Measurements from ENCODE around the gene RPL4. TPM values are rescaled to one million over a fixed set of nuclear protein-coding genes. Genes with fewer than 3 reads are reported as not detected.

RPL4 gene
- total RNA-seq, 2 donors from 2014 or later = 2,395 to 5,607 TPM

DNA sequence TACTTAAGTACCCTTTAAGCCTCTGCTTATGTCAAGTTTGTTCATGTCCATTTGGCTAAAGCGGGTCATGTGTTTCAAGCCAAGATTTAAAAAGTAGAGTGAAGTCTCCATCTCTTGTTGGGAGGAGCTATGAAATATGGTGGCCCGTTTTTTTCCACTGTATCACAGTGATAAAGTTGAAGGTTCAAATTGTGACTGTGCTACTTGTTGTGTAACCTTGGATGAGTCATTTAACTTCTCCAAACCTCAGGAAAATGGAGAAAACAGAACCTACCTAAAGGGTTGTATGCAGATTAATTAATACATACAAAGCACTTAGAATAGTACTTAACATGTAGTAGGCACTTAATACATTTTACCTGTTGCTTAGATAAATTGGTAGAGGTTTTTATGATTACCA, 50.5 kb downstream of the RPL4 start:
- 96% methylated on average over 2 of the region's 2 CpGs for WGBS
- TF ChIP-seq POLR2A (IDR thresholded peaks at IDR 0.05) (no peak), POLR2AphosphoS5 (IDR thresholded peaks at IDR 0.05) (no peak)
- TF ChIP-seq, protein P1, sequence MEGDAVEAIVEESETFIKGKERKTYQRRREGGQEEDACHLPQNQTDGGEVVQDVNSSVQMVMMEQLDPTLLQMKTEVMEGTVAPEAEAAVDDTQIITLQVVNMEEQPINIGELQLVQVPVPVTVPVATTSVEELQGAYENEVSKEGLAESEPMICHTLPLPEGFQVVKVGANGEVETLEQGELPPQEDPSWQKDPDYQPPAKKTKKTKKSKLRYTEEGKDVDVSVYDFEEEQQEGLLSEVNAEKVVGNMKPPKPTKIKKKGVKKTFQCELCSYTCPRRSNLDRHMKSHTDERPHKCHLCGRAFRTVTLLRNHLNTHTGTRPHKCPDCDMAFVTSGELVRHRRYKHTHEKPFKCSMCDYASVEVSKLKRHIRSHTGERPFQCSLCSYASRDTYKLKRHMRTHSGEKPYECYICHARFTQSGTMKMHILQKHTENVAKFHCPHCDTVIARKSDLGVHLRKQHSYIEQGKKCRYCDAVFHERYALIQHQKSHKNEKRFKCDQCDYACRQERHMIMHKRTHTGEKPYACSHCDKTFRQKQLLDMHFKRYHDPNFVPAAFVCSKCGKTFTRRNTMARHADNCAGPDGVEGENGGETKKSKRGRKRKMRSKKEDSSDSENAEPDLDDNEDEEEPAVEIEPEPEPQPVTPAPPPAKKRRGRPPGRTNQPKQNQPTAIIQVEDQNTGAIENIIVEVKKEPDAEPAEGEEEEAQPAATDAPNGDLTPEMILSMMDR (IDR thresholded peaks at IDR 0.05) = no peak
- no peaks in the 10 kb centered on the region for H3K36me3 ChIP-seq
- no peaks in the 10 kb centered on the region for H3K4me1 ChIP-seq (replicated peaks)
- no peaks in the 10 kb centered on the region for H3K9me3 ChIP-seq
- intact Hi-C loops (cut with DNase I) = no loop called here
- H3K27ac ChIP-seq = no peak overlapping the region
- no peaks in the 10 kb centered on the region for H3K27me3 ChIP-seq (replicated peaks; ENCODE audit: insufficient read depth)
- no peak overlapping the region for H3K4me3 ChIP-seq
- DNase-seq (ENCODE audit: low spot score) = no peak

DNA sequence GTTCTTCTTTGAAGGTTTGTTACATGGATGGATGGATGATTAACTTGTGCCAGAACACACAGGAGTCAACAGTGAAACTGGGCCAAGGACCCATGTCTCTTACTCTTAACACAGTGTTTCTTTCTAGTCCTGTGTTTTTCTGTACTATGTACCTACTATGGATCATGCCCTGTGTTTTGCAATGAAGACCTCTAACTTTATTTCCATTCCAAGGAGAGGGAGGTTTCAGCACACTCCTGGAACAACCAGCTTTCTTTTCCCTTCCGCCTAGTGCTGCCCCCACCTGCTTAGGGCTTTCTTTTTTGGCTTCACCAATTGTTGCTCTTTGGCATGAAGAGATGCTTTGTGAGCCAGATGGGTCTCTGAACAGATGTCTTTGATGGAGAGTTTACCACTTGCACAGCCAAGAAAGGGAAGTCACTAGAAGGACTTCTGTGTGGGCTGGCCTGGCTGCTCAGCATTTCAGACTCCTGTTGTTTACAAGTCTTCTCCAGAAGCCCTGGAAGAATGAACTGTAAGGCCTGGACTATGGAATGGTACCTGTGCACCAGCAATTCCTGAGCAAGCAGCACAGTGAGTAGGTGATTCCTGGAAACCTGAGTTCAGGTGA, 51.6 kb downstream of the RPL4 start:
- no peak for DNase-seq (ENCODE audit: low spot score)
- Histone ChIP-seq H3K4me3 (no peak overlapping the region), H3K36me3 (no peaks in the 10 kb centered on the region), H3K4me1 (replicated peaks) (no peaks in the 10 kb centered on the region), H3K27me3 (replicated peaks; ENCODE audit: insufficient read depth) (no peaks in the 10 kb centered on the region), H3K9me3 (no peaks in the 10 kb centered on the region), H3K27ac (no peak overlapping the region)
- WGBS = 30% methylated on average over 1 of the region's 1 CpG
- intact Hi-C loops (cut with DNase I) = no loop called here
- TF ChIP-seq POLR2AphosphoS5 (IDR thresholded peaks at IDR 0.05) = no peak
- TF ChIP-seq, protein P1 (IDR thresholded peaks at IDR 0.05) = no peak
- no peak for TF ChIP-seq POLR2A (IDR thresholded peaks at IDR 0.05)

DNA sequence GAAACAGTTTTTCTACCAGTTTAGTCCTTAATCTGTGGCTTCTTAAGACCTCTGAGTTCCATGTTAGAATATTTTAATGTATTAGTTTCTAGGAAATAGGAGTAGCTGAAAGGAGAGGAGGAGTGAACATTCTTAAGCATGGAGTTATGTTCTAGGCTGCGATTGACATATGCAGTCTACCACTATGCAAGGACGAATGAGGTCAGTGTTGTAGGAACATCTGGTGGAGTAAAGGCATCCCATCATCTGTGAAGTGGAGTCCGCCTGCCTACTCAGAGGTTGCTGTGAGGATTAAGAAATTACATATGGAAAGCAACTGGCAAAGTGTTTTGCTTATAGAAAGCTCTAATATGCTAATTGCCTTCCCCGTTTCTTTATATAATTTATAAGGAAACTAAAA, 52.2 kb downstream of the RPL4 start:
- 93% methylated on average over 4 of the region's 4 CpGs for WGBS
- no peaks in the 10 kb centered on the region for H3K36me3 ChIP-seq
- no peak for DNase-seq (ENCODE audit: low spot score)
- intact Hi-C loops (cut with DNase I) = no loop called here
- no peak overlapping the region for H3K4me3 ChIP-seq
- no peaks in the 10 kb centered on the region for H3K27me3 ChIP-seq (replicated peaks; ENCODE audit: insufficient read depth)
- H3K9me3 ChIP-seq = no peaks in the 10 kb centered on the region
- H3K27ac ChIP-seq = no peak overlapping the region
- no peaks in the 10 kb centered on the region for H3K4me1 ChIP-seq (replicated peaks)
- TF ChIP-seq, protein P1 (IDR thresholded peaks at IDR 0.05) = no peak
- no peak for TF ChIP-seq POLR2AphosphoS5 (IDR thresholded peaks at IDR 0.05)
- no peak for TF ChIP-seq POLR2A (IDR thresholded peaks at IDR 0.05)

Small RNA genes lying within 50 kb of the gene (microRNA-seq; reads per million reads assigned to microRNA genes)
- gene MIR4512 = not detected

Small RNA genes lying within 50 kb of the gene (small RNA-seq; reads per million reads assigned to genes)
- gene MIR4512 (0 reads per million in 2 donors), gene RF01159 (0 reads per million in 2 donors), gene SNORD16 (0 reads per million in 2 donors), gene SNORD18A (0 reads per million in 2 donors), gene SNORD18B (0 reads per million in 2 donors), gene SNORD18C (0 reads per million in 2 donors)

Other genes with a start within 250 kb of the RPL4 start
- gene DIS3L, start 211.3 kb downstream of the RPL4 start, total RNA-seq = 10 to 100 TPM; 19.4 to 35.0 TPM
- gene TIPIN, start 148.2 kb downstream of the RPL4 start, total RNA-seq = 10 to 100 TPM in 1 of 2 donors, 1 to 10 TPM in 1; 8.0 to 20.1 TPM
- gene MAP2K1, start 117.9 kb downstream of the RPL4 start, total RNA-seq = 10 to 100 TPM; 28.0 to 29.0 TPM
- gene SNAPC5, start 7.1 kb downstream of the RPL4 start, total RNA-seq = 10 to 100 TPM; 23.6 to 27.0 TPM
- 10 to 100 TPM in 1 of 2 donors, 1 to 10 TPM in 1; 6.1 to 11.4 TPM for gene ZWILCH, start 471 bp upstream of the RPL4 start, total RNA-seq
- gene LCTL, start 61.1 kb upstream of the RPL4 start, total RNA-seq = not detected
- 10 to 100 TPM; 14.8 to 51.2 TPM for gene SMAD6, start 197.4 kb upstream of the RPL4 start, total RNA-seq